GM19035 (cell line): ENCODE data around the gene SCNN1B.

Source experiments
- ATAC-seq: cut with Tn5 transposase; IDR thresholded peaks from one replicate; pipeline ENCODE4 v1.9.1; 2021; ENCODE audit not compliant: unreplicated experiment

SCNN1B gene

GRCh38 chr16:23406024-23406423 is 103.9 kb downstream of the SCNN1B start:
- ATAC-seq, result no peak

- ATAC-seq, result no peak
Measured at GRCh38 chr16:23406546-23407240, 104.6 kb downstream of the SCNN1B start.

GRCh38 chr16:23407436-23408127 is 105.5 kb downstream of the SCNN1B start:
- ATAC-seq, result no peak

- no peak for ATAC-seq
Measured at GRCh38 chr16:23408242-23408822, 106.2 kb downstream of the SCNN1B start.

GRCh38 chr16:23408823-23409298 is 106.8 kb downstream of the SCNN1B start:
- no peak for ATAC-seq

- no peak for ATAC-seq
Measured at GRCh38 chr16:23409522-23409921, 107.4 kb downstream of the SCNN1B start.

GRCh38 chr16:23410176-23410575 is 108.1 kb downstream of the SCNN1B start:
- no peak for ATAC-seq

- no peak for ATAC-seq
Measured at GRCh38 chr16:23414731-23415130, 112.6 kb downstream of the SCNN1B start.

- no peak for ATAC-seq
Measured at GRCh38 chr16:23416816-23417215, 114.7 kb downstream of the SCNN1B start.

- no peak for ATAC-seq
Measured at GRCh38 chr16:23420011-23420410, 117.9 kb downstream of the SCNN1B start.

- ATAC-seq, result no peak
Measured at GRCh38 chr16:23423496-23424049, 121.5 kb downstream of the SCNN1B start.

GRCh38 chr16:23424292-23424958 is 122.3 kb downstream of the SCNN1B start:
- ATAC-seq, result no peak

GRCh38 chr16:23428351-23428750 is 126.2 kb downstream of the SCNN1B start:
- no peak for ATAC-seq
